Body of pancreas (tissue), 4 donors: Measurements from ENCODE around the gene LRP8.

ENCODE experiments used
- POLR2A ChIP-seq, 3 donors: fragments of 450-650 bp; IDR thresholded peaks; one replicate each; pipeline ENCODE4 v1.6.1; 2016; ENCODE audit warnings: antibody characterized with exemption in 3 of 3, mild to moderate bottlenecking in 2 of 3
- TF ChIP-seq, protein P1 (sequence below), 7 experiments: fragments of 450-650 bp in 4 of 7; fragments of 200-600 bp in 3 of 7; sonication (generic) in 3 of 7; IDR thresholded peaks; one replicate each; pipeline ENCODE4 v1.5.1; 2016 to 2019; ENCODE audit warnings: antibody characterized with exemption in 7 of 7

DNA sequence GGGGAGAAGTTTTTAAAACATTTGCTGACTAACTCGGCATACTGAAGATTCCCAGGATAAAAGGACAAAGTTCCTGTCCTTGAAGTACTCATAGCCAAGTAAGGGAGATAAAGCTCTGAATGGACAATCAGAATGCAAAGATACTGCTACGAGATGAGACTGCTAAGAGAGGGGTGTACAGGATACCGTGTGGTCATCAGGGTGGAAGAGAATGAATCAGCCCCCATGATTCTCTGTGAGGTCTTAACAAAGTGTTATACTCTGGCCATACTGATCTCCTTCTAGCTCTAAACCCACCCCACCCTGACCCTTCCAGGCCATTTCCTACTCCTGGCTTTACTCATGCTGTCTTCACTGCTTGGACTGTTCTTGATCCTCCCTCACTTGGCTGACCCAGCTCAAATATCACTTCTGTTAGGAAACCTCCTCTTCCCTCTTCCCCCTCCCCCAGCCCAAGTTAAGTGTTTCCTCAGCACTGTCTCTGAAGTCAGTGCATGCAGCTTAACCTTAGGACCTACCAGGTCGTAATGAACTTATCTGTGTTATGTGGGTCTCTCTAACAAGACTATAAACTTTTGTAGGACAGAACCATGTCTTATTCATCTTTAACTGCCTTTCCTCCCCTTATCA is 73.7 kb downstream of the LRP8 start:
- TF ChIP-seq, protein P1, sequence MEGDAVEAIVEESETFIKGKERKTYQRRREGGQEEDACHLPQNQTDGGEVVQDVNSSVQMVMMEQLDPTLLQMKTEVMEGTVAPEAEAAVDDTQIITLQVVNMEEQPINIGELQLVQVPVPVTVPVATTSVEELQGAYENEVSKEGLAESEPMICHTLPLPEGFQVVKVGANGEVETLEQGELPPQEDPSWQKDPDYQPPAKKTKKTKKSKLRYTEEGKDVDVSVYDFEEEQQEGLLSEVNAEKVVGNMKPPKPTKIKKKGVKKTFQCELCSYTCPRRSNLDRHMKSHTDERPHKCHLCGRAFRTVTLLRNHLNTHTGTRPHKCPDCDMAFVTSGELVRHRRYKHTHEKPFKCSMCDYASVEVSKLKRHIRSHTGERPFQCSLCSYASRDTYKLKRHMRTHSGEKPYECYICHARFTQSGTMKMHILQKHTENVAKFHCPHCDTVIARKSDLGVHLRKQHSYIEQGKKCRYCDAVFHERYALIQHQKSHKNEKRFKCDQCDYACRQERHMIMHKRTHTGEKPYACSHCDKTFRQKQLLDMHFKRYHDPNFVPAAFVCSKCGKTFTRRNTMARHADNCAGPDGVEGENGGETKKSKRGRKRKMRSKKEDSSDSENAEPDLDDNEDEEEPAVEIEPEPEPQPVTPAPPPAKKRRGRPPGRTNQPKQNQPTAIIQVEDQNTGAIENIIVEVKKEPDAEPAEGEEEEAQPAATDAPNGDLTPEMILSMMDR (IDR thresholded peaks at IDR 0.05), result no peak
- TF ChIP-seq POLR2A (IDR thresholded peaks at IDR 0.05), result no peak
